NT2/D1 (cell line): ENCODE measurements around the gene DOCK2.

Experiments used
- SUZ12 ChIP-seq: IDR thresholded peaks from 2 replicates; pipeline ENCODE4 v1.6.1; 2011; ENCODE audit not compliant: insufficient read length, insufficient read depth; ENCODE audit errors: extremely low read depth
- YY1 ChIP-seq: IDR thresholded peaks from 2 replicates; pipeline ENCODE4 v1.6.1; 2011; ENCODE audit not compliant: insufficient read length, insufficient read depth
- ZNF274 ChIP-seq: IDR thresholded peaks from 2 replicates; pipeline ENCODE4 v1.6.1; 2011; ENCODE audit warnings: mild to moderate bottlenecking, low read depth, low read length

GRCh38 chr5:169697511-169697890, 60.4 kb downstream of the DOCK2 start:
- TF ChIP-seq YY1 (no peak), SUZ12 (no peak), ZNF274 (no peak)
